CD4-positive, alpha-beta memory T cell (primary cell): ENCODE data around the gene HCAR1. TPM values are rescaled to one million over a fixed set of nuclear protein-coding genes. Genes with fewer than 3 reads are reported as not detected.
"Not testable (repeated sequence)": the region's sequence is repeated elsewhere in the genome, so short reads cannot be mapped to it uniquely, and the experiment has no call there.

Experiments used
- CTCF ChIA-PET: fragments of 350-600 bp; sonication (Branson Sonifier 250); formaldehyde crosslinking; loops from one replicate; lab custom pipeline; 2021; ENCODE audit warnings: inconsistent platforms; ENCODE audit not compliant: partially characterized antibody; lab: Charles Lee
- POLR2A ChIA-PET: fragments of 350-600 bp; sonication (Branson Sonifier 250); formaldehyde crosslinking; loops from one replicate; lab custom pipeline; 2021; ENCODE audit not compliant: partially characterized antibody; lab: Charles Lee
- DNase-seq, 5 donors: peaks; one replicate each; pipeline versions ENCODE4 v3.0.0 to v3.0.0-alpha.2; 2020 to 2022; ENCODE audit warnings: mixed read lengths in 1 of 5
- H3K27ac ChIP-seq: one replicate; pipeline ENCODE4 v1.7.0; 2013; ENCODE audit warnings: low read depth, low read length
- H3K27me3 ChIP-seq: 2 replicates; pipeline ENCODE4 v1.7.0; 2013; ENCODE audit warnings: mild to moderate bottlenecking, low read length, moderate library complexity; ENCODE audit not compliant: insufficient read depth
- H3K36me3 ChIP-seq: 2 replicates; pipeline ENCODE4 v1.7.0; 2013; ENCODE audit warnings: mild to moderate bottlenecking, low read length, moderate library complexity; ENCODE audit not compliant: insufficient read depth
- H3K4me1 ChIP-seq: 2 replicates; pipeline ENCODE4 v1.7.0; 2013; ENCODE audit warnings: mild to moderate bottlenecking, low read length, moderate library complexity; ENCODE audit not compliant: insufficient read depth
- H3K4me3 ChIP-seq, 2 donors: one replicate each; pipeline ENCODE4 v1.7.0; 2013; ENCODE audit warnings: low read length in 2 of 2, mild to moderate bottlenecking in 1 of 2
- H3K9me3 ChIP-seq, 2 donors: one replicate each; pipeline ENCODE4 v1.7.0; 2013; ENCODE audit warnings: low read length in 2 of 2, control low read depth in 1 of 2; ENCODE audit not compliant: control insufficient read depth in 1 of 2
- H3K27ac Mint-ChIP-seq, 7 donors: one replicate each; pipeline ENCODE4 v1.8.0; 2020 to 2021; ENCODE audit warnings: mixed read lengths in 7 of 7, mild to moderate bottlenecking in 6 of 7, inconsistent platforms in 3 of 7, moderate library complexity in 3 of 7
- H3K27me3 Mint-ChIP-seq, 2 donors: one replicate each; pipeline ENCODE4 v1.8.0; 2020 to 2021; ENCODE audit warnings: mixed read lengths in 2 of 2
- H3K36me3 Mint-ChIP-seq, 2 donors: one replicate each; pipeline ENCODE4 v1.8.0; 2020 to 2021; ENCODE audit warnings: mixed read lengths in 2 of 2, inconsistent platforms in 1 of 2, mild to moderate bottlenecking in 1 of 2
- H3K4me1 Mint-ChIP-seq, 4 donors: one replicate each; pipeline ENCODE4 v1.8.0; 2020 to 2021; ENCODE audit warnings: mixed read lengths in 4 of 4, mild to moderate bottlenecking in 1 of 4
- H3K4me3 Mint-ChIP-seq, 8 donors: one replicate each; pipeline ENCODE4 v1.8.0; 2020 to 2021; ENCODE audit warnings: mixed read lengths in 8 of 8, mild to moderate bottlenecking in 7 of 8, moderate library complexity in 6 of 8, inconsistent platforms in 3 of 8
- H3K9me3 Mint-ChIP-seq, 8 donors: one replicate each; pipeline ENCODE4 v1.8.0; 2020 to 2021; ENCODE audit warnings: mixed read lengths in 8 of 8, mild to moderate bottlenecking in 5 of 8, inconsistent platforms in 3 of 8, moderate library complexity in 1 of 8
- intact Hi-C: fragments of 100-400 bp; cut with micrococcal nuclease; formaldehyde crosslinking; loops from one replicate; pipeline ENCODE4 v1.15.1; 2023
- polyA plus RNA-seq, 2 donors: library from polyadenylated mRNA; unstranded; fragments of 300-500 nt; fragmentation: Illumina TruSeq; gene quantifications; one replicate each; pipeline ENCODE4 v1.2.3, GENCODE V29; 2021
- total RNA-seq, 2 experiments: library from RNA; stranded (reverse); gene quantifications; one replicate each; pipeline ENCODE4 v1.2.3, GENCODE V29; 2021

HCAR1 gene
- total and polyA plus RNA-seq, 4 experiments from 2014 or later = 0.09 to 0.19 TPM; not detected in 2

DNA sequence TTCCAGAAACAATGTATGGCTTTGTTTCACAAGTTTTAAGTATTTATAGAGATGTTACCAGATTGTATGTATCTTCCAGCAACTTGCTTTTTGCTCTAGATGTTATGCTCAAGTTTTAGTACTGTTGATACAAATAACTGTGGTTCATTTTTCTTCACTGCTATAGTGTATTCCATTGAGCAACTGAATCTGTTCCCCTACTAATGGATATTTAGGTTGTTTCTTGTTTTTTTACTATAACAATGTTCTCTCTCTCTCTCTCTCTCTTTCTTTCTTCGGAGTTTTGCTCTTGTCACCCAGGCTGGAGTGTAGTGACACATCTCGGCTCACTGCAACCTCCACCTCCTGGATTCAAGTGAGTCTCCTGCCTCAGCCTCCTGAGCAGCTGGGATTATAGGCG lies 44.1 kb downstream of the HCAR1 start:
- CTCF ChIA-PET = interaction anchor here (0.6 kb wide), 1 partner anchor 18 kb away, joined by 5 read pairs; no protein-coding TSS in a partner anchor
- Histone ChIP-seq H3K4me1 (no peaks in the 10 kb centered on the region), H3K27me3 (no peaks in the 10 kb centered on the region), H3K9me3 (no peaks in the 10 kb centered on the region), H3K4me3 (no peak overlapping the region), H3K36me3 (no peaks in the 10 kb centered on the region), H3K27ac (no peak overlapping the region)
- no peak for DNase-seq
- intact Hi-C loops = no loop called here
- Mint-ChIP-seq H3K27ac (peak overlapping the region in 1 of 7 donors; percentile 57), H3K36me3 (no peaks in the 10 kb centered on the region), H3K4me1 (peaks cover 0 to 3% (median 2%) of the 10 kb centered on the region in 4 donors), H3K9me3 (no peaks in the 10 kb centered on the region), H3K27me3 (peaks cover 1% of the 10 kb centered on the region in 2 donors), H3K4me3 (no peak overlapping the region)
- POLR2A ChIA-PET = interaction anchor here (0.6 kb wide), 1 partner anchor 293 kb away, joined by 3 read pairs; no protein-coding TSS in a partner anchor

DNA sequence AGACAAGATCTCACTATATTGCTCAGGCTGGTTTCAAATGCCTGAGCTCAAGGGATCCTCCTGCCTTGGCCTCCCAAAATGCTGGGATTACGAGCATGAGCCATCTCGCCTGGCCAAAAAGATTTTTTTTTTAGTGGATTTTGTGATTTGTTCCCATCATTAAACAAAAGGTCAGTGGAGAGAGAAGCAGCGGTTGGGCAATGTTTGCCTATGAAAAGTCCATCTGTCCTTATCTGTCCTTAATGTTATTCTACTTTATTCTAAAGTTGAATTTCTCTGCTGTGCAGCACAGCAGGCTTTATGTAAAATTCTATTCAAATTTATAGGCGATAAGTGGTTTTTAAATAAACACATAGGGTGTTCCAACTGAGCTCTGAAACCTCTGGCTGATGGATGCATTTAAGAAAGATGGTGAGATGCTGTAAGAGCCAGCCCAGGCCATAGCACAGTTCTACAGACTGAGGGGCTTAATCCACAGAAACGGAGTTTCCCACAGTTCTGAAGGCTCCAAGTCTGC lies 46.3 kb downstream of the HCAR1 start:
- H3K27ac ChIP-seq = no peak overlapping the region
- H3K27me3 Mint-ChIP-seq = peaks cover 0 to 1% of the 10 kb centered on the region in 2 donors
- ChIA-PET CTCF (no interaction called here), POLR2A (no interaction called here)
- H3K27ac Mint-ChIP-seq = no peak overlapping the region
- H3K9me3 ChIP-seq = no peaks in the 10 kb centered on the region
- no peaks in the 10 kb centered on the region for H3K27me3 ChIP-seq
- intact Hi-C loops = no loop called here
- no peaks in the 10 kb centered on the region for H3K4me1 ChIP-seq
- peaks cover 0 to 2% (median 0%) of the 10 kb centered on the region in 4 donors for H3K4me1 Mint-ChIP-seq
- H3K4me3 Mint-ChIP-seq = no peak overlapping the region
- H3K36me3 Mint-ChIP-seq = no peaks in the 10 kb centered on the region
- no peaks in the 10 kb centered on the region for H3K9me3 Mint-ChIP-seq
- H3K4me3 ChIP-seq = no peak overlapping the region
- no peaks in the 10 kb centered on the region for H3K36me3 ChIP-seq
- no peak for DNase-seq

DNA sequence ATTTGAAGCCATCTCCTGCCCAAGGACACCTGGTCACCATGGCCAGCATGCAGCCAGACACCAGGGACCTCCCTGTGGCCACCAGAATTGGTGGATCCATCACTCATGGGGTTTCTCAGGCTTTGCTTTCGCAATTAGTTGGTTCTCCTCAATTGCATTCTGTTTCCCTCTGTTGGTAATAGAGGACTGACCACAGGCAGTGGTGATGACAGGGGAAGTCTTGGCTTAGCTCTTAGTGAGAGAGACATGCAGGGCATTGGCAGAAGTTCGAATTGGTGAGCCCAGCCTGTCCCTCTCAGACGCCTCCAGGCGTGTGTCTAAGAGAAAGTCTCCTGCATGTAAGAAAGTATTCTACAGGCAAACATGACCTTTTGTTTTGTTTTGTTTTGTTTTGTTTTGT lies 48.8 kb downstream of the HCAR1 start:
- H3K36me3 ChIP-seq = no peaks in the 10 kb centered on the region
- no peaks in the 10 kb centered on the region for H3K36me3 Mint-ChIP-seq
- CTCF ChIA-PET = no interaction called here
- POLR2A ChIA-PET = no interaction called here
- H3K4me1 ChIP-seq = no peaks in the 10 kb centered on the region
- H3K27ac Mint-ChIP-seq = no peak overlapping the region
- peaks cover 1 to 3% of the 10 kb centered on the region in 2 donors for H3K27me3 Mint-ChIP-seq
- no peak overlapping the region for H3K4me3 Mint-ChIP-seq
- no peaks in the 10 kb centered on the region for H3K9me3 ChIP-seq
- H3K9me3 Mint-ChIP-seq = no peaks in the 10 kb centered on the region
- H3K4me3 ChIP-seq = no peak overlapping the region
- H3K4me1 Mint-ChIP-seq = peaks cover 0 to 2% (median 0%) of the 10 kb centered on the region in 4 donors
- no peaks in the 10 kb centered on the region for H3K27me3 ChIP-seq
- no peak for DNase-seq
- intact Hi-C loops = no loop called here
- H3K27ac ChIP-seq = no peak overlapping the region

DNA sequence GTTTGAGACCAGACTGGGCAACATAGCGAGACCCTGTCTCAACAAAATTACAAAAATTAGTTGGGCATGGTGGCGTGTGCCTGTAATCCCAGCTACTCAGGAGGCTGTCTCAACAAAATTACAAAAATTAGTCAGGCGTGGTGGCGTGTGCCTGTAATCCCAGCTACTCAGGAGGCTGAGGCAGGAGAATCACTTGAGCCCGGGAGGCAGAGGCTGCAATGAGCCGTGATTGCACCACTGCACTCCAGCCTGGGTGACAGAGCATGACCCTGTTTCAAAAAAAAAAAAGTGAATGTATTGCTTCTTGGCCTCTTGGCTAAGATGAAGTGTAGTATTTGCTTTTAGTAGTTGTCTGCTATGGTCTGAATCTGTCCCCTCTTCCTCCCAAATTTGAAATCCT lies 49.7 kb downstream of the HCAR1 start:
- H3K27me3 Mint-ChIP-seq, H3K9me3 Mint-ChIP-seq, H3K4me1 ChIP-seq, H3K27me3 ChIP-seq, CTCF ChIA-PET, DNase-seq, intact Hi-C loops, H3K27ac Mint-ChIP-seq, H3K36me3 Mint-ChIP-seq, H3K27ac ChIP-seq, H3K36me3 ChIP-seq, H3K4me1 Mint-ChIP-seq, H3K4me3 ChIP-seq, POLR2A ChIA-PET, H3K9me3 ChIP-seq, H3K4me3 Mint-ChIP-seq: not testable (repeated sequence)

DNA sequence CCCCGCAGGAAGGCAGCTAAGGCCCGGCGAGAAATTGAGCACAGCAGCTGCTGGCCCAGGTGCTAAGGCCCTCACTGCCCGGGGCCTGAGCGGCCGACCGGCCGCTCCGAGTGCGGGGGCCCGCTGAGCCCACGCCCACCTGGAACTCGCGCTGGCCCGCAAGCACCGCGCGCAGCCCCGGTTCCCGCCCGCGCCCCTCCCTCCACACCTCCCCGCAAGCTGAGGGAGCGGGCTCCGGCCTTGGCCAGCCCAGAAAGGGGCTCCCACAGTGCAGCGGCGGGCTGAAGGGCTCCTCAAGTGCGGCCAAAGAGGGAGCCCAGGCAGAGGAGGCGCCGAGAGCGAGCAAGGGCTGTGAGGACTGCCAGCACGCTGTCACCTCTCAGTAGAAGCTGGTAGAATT lies 53.9 kb downstream of the HCAR1 start:
- H3K27ac Mint-ChIP-seq, H3K27ac ChIP-seq, H3K4me1 ChIP-seq, H3K27me3 ChIP-seq, H3K36me3 ChIP-seq, DNase-seq, H3K4me1 Mint-ChIP-seq, H3K27me3 Mint-ChIP-seq, H3K9me3 ChIP-seq, intact Hi-C loops, POLR2A ChIA-PET, H3K4me3 ChIP-seq, H3K4me3 Mint-ChIP-seq, H3K9me3 Mint-ChIP-seq, CTCF ChIA-PET, H3K36me3 Mint-ChIP-seq: not testable (repeated sequence)

Other genes starting within 250 kb of the HCAR1 start
- 10 to 100 TPM; 52.0 to 59.9 TPM for gene ZCCHC8, start 229.9 kb downstream of the HCAR1 start, total RNA-seq
- 10 to 100 TPM in 1 of 2 donors, 1 to 10 TPM in 1; 5.4 to 13.9 TPM for gene ZCCHC8, start 229.9 kb downstream of the HCAR1 start, polyA plus RNA-seq
- gene RSRC2, start 203.9 kb downstream of the HCAR1 start, total RNA-seq = 100 to 1,000 TPM; 138 to 141 TPM
- 10 to 100 TPM; 16.1 to 50.0 TPM for gene RSRC2, start 203.9 kb downstream of the HCAR1 start, polyA plus RNA-seq
- gene KNTC1, start 203.6 kb downstream of the HCAR1 start, total RNA-seq = 10 to 100 TPM; 29.7 to 30.9 TPM
- gene KNTC1, start 203.6 kb downstream of the HCAR1 start, polyA plus RNA-seq = 1 to 10 TPM; 3.3 to 3.7 TPM
- not detected for gene HCAR2, start 27.5 kb downstream of the HCAR1 start, total RNA-seq
- gene HCAR2, start 27.5 kb downstream of the HCAR1 start, polyA plus RNA-seq = not detected
- not detected for gene HCAR3, start 14.0 kb downstream of the HCAR1 start, total RNA-seq
- not detected for gene HCAR3, start 14.0 kb downstream of the HCAR1 start, polyA plus RNA-seq
- gene DENR, start 22.0 kb upstream of the HCAR1 start, total RNA-seq = 10 to 100 TPM; 47.8 to 49.1 TPM
- gene DENR, start 22.0 kb upstream of the HCAR1 start, polyA plus RNA-seq = 10 to 100 TPM; 63.6 to 93.4 TPM
- 1 to 10 TPM in 1 of 2 experiments, under 1 TPM in 1; 0.97 to 2.3 TPM for gene CCDC62, start 43.7 kb upstream of the HCAR1 start, total RNA-seq
- gene CCDC62, start 43.7 kb upstream of the HCAR1 start, polyA plus RNA-seq = under 1 TPM in 1 of 2 donors, not detected in 1; 0.14 TPM
- 10 to 100 TPM; 87.7 to 88.3 TPM for gene HIP1R, start 104.6 kb upstream of the HCAR1 start, total RNA-seq
- gene HIP1R, start 104.6 kb upstream of the HCAR1 start, polyA plus RNA-seq = 10 to 100 TPM in 1 of 2 donors, 1 to 10 TPM in 1; 4.5 to 11.2 TPM
- gene VPS37B, start 165.3 kb upstream of the HCAR1 start, total RNA-seq = 10 to 100 TPM; 22.8 to 23.7 TPM
- gene VPS37B, start 165.3 kb upstream of the HCAR1 start, polyA plus RNA-seq = 10 to 100 TPM; 18.8 to 21.6 TPM
- 1 to 10 TPM; 5.9 to 7.1 TPM for gene ABCB9, start 235.6 kb upstream of the HCAR1 start, total RNA-seq
- gene ABCB9, start 235.6 kb upstream of the HCAR1 start, polyA plus RNA-seq = 1 to 10 TPM in 1 of 2 donors, under 1 TPM in 1; 0.81 to 1.8 TPM
- gene OGFOD2, start 244.4 kb upstream of the HCAR1 start, total RNA-seq = 10 to 100 TPM; 38.3 to 46.6 TPM
- gene OGFOD2, start 244.4 kb upstream of the HCAR1 start, polyA plus RNA-seq = 10 to 100 TPM; 13.9 to 15.9 TPM
- 100 to 1,000 TPM; 159 to 180 TPM for gene ARL6IP4, start 249.8 kb upstream of the HCAR1 start, total RNA-seq
- 100 to 1,000 TPM; 184 to 252 TPM for gene ARL6IP4, start 249.8 kb upstream of the HCAR1 start, polyA plus RNA-seq